IMR-90 (cell line): ENCODE data around the gene SEC24A. TPM values are rescaled to one million over a fixed set of nuclear protein-coding genes. Genes with fewer than 3 reads are reported as not detected.
"Not testable (repeated sequence)": the region's sequence is repeated elsewhere in the genome, so short reads cannot be mapped to it uniquely, and the experiment has no call there.

ENCODE experiments used
- ATAC-seq: fragments of 200-7000 bp; cut with Tn5 transposase; 2 replicates; pipeline ENCODE4 v1.9.1; 2020; ENCODE audit warnings: low read depth, mild to moderate bottlenecking, moderate library complexity
- BruUV-seq: library from RNA; stranded (reverse); fragments of 400-500 nt; replicated peaks from 2 replicates; lab custom pipeline; 2021; lab: Mats Ljungman, UMichigan
- CTCF ChIA-PET: fragments of 300-600 bp; formaldehyde crosslinking; extraction: SDS; loops from one replicate; lab custom pipeline; 2021; ENCODE audit warnings: antibody characterized with exemption; lab: Yijun Ruan, JAX
- POLR2A ChIA-PET: fragments of 300-600 bp; sonication (Branson Sonifier 250); formaldehyde crosslinking; loops from one replicate; lab custom pipeline; 2022; ENCODE audit warnings: antibody characterized with exemption; ENCODE audit not compliant: unreplicated experiment; lab: Charles Lee
- DNase-seq: peaks from one replicate; pipeline ENCODE4 v3.0.0; 2013
- H2AFZ ChIP-seq: replicated peaks from 2 replicates; pipeline ENCODE3; 2013; ENCODE audit warnings: low read length, mild to moderate bottlenecking; ENCODE audit not compliant: poor library complexity
- H2AK5ac ChIP-seq: 2 replicates; pipeline ENCODE4 v1.6.1; 2013; ENCODE audit warnings: low read depth, low read length, inconsistent platforms
- H2AK9ac ChIP-seq: replicated peaks from 2 replicates; pipeline ENCODE3; 2013; ENCODE audit warnings: mild to moderate bottlenecking, low read depth, low read length, moderate library complexity; ENCODE audit not compliant: poor library complexity
- H2BK120ac ChIP-seq: 2 replicates; pipeline ENCODE4 v1.6.1; 2013; ENCODE audit warnings: low read depth, low read length, inconsistent platforms
- H2BK15ac ChIP-seq: 3 replicates; pipeline ENCODE4 v1.6.1; 2013; ENCODE audit warnings: low read depth, low read length, inconsistent platforms
- H2BK20ac ChIP-seq: 2 replicates; pipeline ENCODE4 v1.6.1; 2013; ENCODE audit warnings: low read depth, mild to moderate bottlenecking, inconsistent platforms, low read length, moderate library complexity
- H2BK5ac ChIP-seq: 2 replicates; pipeline ENCODE4 v1.6.1; 2013; ENCODE audit warnings: mild to moderate bottlenecking, low read depth, low read length, inconsistent platforms; ENCODE audit not compliant: poor library complexity, severe bottlenecking
- H3K14ac ChIP-seq: replicated peaks from 2 replicates; pipeline ENCODE4 v1.6.1; 2013; ENCODE audit warnings: low read depth, low read length, inconsistent platforms
- H3K18ac ChIP-seq: 2 replicates; pipeline ENCODE4 v1.6.1; 2013; ENCODE audit warnings: low read depth, low read length, control low read depth
- H3K23ac ChIP-seq: 2 replicates; pipeline ENCODE4 v1.6.1; 2013; ENCODE audit warnings: low read depth, low read length, inconsistent platforms
- H3K27ac ChIP-seq: 2 replicates; pipeline ENCODE4 v1.5.1; 2013; ENCODE audit warnings: mild to moderate bottlenecking, control low read depth, low read length; ENCODE audit not compliant: insufficient read depth
- H3K27me3 ChIP-seq: 2 replicates; pipeline ENCODE4 v1.6.1; 2013; ENCODE audit warnings: low read length; ENCODE audit not compliant: control insufficient read depth, insufficient read depth
- H3K36me3 ChIP-seq: 2 replicates; pipeline ENCODE4 v1.6.1; 2013; ENCODE audit warnings: low read length, mixed read lengths; ENCODE audit not compliant: control insufficient read depth, insufficient read depth
- H3K4ac ChIP-seq: 2 replicates; pipeline ENCODE4 v1.6.1; 2013; ENCODE audit warnings: low read depth, low read length, inconsistent platforms
- H3K4me1 ChIP-seq: 2 replicates; pipeline ENCODE4 v1.6.1; 2013; ENCODE audit warnings: low read length, mixed read lengths; ENCODE audit not compliant: control insufficient read depth, insufficient read depth
- H3K4me2 ChIP-seq: 2 replicates; pipeline ENCODE4 v1.6.1; 2013; ENCODE audit warnings: low read depth, mild to moderate bottlenecking, control low read depth, low read length, moderate library complexity
- H3K4me3 ChIP-seq: 2 replicates; pipeline ENCODE4 v1.5.1; 2013; ENCODE audit warnings: low read depth, mild to moderate bottlenecking, control low read depth, low read length, moderate library complexity; ENCODE audit not compliant: insufficient read depth
- H3K56ac ChIP-seq: 2 replicates; pipeline ENCODE4 v1.6.1; 2013; ENCODE audit warnings: low read length, inconsistent platforms; ENCODE audit not compliant: insufficient read depth; ENCODE audit errors: extremely low read depth
- H3K79me1 ChIP-seq, 2 experiments: 2 replicates each; pipeline ENCODE4 v1.6.1; 2013; ENCODE audit warnings: low read length in 2 of 2, inconsistent platforms in 1 of 2, low read depth in 1 of 2
- H3K9ac ChIP-seq: 2 replicates; pipeline ENCODE4 v1.6.1; 2013; ENCODE audit warnings: low read depth, low read length, control low read depth
- H3K9me1 ChIP-seq: 2 replicates; pipeline ENCODE4 v1.6.1; 2013; ENCODE audit warnings: low read length, inconsistent platforms; ENCODE audit not compliant: insufficient read depth
- H3K9me3 ChIP-seq: 2 replicates; pipeline ENCODE4 v1.6.1; 2013; ENCODE audit warnings: low read length; ENCODE audit not compliant: control insufficient read depth, insufficient read depth
- H4K20me1 ChIP-seq: 2 replicates; pipeline ENCODE4 v1.6.1; 2013; ENCODE audit warnings: low read length, inconsistent platforms; ENCODE audit not compliant: insufficient read depth
- H4K5ac ChIP-seq: 2 replicates; pipeline ENCODE4 v1.6.1; 2013; ENCODE audit warnings: mild to moderate bottlenecking, low read depth, low read length, control low read depth
- H4K8ac ChIP-seq, 2 experiments: 2 replicates each; pipeline ENCODE4 v1.6.1; 2013; ENCODE audit warnings: low read depth in 2 of 2, low read length in 2 of 2, control low read depth in 1 of 2, inconsistent platforms in 1 of 2
- H4K91ac ChIP-seq: 2 replicates; pipeline ENCODE4 v1.6.1; 2013; ENCODE audit warnings: low read depth, low read length, inconsistent platforms; ENCODE audit not compliant: insufficient read depth
- CEBPB ChIP-seq: IDR thresholded peaks from 2 replicates; pipeline ENCODE4 v1.6.1; 2012; ENCODE audit warnings: low read depth, low read length, improper control_type of control experiment
- WGBS, 2 experiments: methylation state at CpG; one replicate each; pipeline versions ENCODE4 v1.1.5 to v1.1.7; 2013; ENCODE audit warnings: missing lambda C conversion rate in 2 of 2; ENCODE audit not compliant: insufficient read length in 1 of 2; ENCODE audit errors: extremely low coverage in 2 of 2; 5-methylcytosine and 5-hydroxymethylcytosine counted together
- dilution Hi-C: fragments of 300-500 bp; cut with HindIII; formaldehyde crosslinking; loops from one replicate; pipeline ENCODE4 v1.14.3; 2018; ENCODE audit warnings: low sequenced_read_pairs; ENCODE audit not compliant: unreplicated experiment
- in situ Hi-C: fragments of 300-500 bp; cut with MboI; formaldehyde crosslinking; loops from 3 replicates; pipeline ENCODE4 v1.14.3; 2019; ENCODE audit warnings: low sequenced_read_pairs, inconsistent platforms, mixed read lengths
- intact Hi-C: fragments of 100-400 bp; cut with micrococcal nuclease; formaldehyde crosslinking; loops from 2 replicates; pipeline ENCODE4 v1.10.0; 2022
- polyA plus RNA-seq, 3 experiments: library from polyadenylated mRNA; depleted of rRNA; stranded (reverse); fragments of >200 nt; gene quantifications; 2 replicates each; pipeline ENCODE4 v1.2.3, GENCODE V29; 2012; ENCODE audit warnings: low replicate concordance in 1 of 3
- total RNA-seq: library from RNA; depleted of rRNA; stranded (reverse); fragments of >200 nt; gene quantifications from 2 replicates; pipeline ENCODE4 v1.2.3, GENCODE V29; 2012
- TF ChIP-seq, protein P1 (sequence below): fragments of 150-350 bp; IDR thresholded peaks from 2 replicates; pipeline ENCODE4 v1.6.1; 2016; ENCODE audit warnings: low read depth, mild to moderate bottlenecking, low read length, moderate library complexity, borderline replicate concordance

SEC24A gene
- total and polyA plus RNA-seq, 2 of the 4 experiments (the other 2 are of a cell fraction): 23.9 to 28.1 TPM

DNA sequence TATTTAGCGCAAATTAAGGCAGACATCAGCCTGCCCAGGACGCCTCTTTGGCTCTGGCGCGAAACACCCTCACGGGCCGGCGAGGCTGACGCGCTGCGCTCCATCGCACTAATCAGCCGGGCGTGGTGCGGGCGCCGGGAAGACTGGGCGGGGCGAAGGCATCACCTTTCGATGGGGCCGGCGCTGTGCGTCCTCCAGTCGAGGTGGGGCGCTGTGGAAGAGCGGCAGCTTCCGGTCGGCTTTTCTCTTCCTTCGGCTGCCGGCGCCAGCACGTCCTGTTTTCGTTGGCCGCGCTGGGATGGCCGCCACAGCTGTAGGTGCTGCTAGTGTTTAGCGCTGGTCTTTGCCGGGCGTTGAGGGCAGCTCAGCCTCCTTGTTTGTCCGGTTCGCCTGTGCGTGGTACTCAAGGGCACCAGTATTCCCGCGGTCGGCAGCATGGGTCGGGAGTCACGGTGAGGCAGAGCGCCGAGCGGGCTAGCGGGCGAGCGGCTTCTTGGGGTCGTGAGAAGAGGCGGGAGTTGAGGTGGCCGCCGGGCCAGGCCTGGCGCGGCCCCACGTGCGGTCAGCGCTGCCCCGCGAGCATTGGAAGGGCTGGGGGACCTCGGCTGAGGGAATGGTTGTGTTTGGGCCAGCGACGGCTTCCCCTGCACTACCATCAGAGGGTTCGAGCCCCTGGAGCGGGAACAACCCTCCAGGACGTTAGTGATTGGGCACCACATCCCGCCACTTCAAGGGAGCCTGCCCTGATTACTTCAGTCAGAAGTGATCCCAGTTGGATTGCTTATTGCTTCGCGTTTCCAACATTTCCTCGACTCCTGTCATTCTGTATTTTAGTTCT, 110.1 kb downstream of the SEC24A start, which contains the start of gene DDX46 (continued):
- TF ChIP-seq, protein P1, sequence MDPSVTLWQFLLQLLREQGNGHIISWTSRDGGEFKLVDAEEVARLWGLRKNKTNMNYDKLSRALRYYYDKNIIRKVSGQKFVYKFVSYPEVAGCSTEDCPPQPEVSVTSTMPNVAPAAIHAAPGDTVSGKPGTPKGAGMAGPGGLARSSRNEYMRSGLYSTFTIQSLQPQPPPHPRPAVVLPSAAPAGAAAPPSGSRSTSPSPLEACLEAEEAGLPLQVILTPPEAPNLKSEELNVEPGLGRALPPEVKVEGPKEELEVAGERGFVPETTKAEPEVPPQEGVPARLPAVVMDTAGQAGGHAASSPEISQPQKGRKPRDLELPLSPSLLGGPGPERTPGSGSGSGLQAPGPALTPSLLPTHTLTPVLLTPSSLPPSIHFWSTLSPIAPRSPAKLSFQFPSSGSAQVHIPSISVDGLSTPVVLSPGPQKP: no peak

DNA sequence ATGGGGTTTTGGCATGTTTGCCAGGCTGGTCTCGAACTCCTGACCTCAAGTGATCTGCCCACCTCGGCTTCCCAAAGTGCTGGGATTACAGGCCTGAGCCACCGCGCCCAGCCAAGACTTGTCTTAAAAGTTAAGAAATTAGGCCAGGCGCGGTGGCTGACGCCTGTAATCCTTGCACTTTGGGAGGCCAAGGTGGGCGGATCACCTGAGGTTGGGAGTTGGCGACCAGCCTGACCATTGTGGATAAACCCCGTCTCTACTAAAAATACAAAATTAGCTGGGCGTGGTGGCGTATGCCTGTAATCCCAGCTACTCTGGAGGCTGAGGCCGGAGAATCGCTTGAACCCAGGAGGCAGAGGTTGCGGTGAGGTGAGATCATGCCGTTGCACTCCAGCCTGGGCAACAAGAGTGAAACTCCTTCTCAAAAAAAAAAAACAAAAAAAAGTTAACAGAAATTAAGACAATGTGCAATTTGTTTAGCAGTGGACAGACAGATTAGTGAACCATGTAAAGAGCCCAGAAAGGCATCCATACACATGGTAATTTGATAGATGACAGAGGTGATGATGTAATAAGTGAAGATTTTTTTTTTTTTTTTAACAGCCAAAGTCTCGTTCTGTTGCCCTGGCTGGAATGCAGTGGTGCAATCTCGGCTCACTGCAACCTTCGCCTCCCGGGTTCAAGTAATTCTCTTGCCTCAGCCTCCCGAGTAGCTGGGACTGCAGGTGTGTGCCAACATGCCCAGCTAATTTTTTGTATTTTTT, 119.1 kb downstream of the SEC24A start:
- H3K4ac ChIP-seq, H3K23ac ChIP-seq, H3K56ac ChIP-seq, H2BK120ac ChIP-seq, H3K18ac ChIP-seq, POLR2A ChIA-PET, H3K4me2 ChIP-seq, ATAC-seq, H2BK20ac ChIP-seq, H2AK9ac ChIP-seq, H2BK15ac ChIP-seq, dilution Hi-C loops, in situ Hi-C loops, H3K14ac ChIP-seq, H3K9ac ChIP-seq, intact Hi-C loops, H3K9me3 ChIP-seq, BruUV-seq, H3K27ac ChIP-seq, H4K91ac ChIP-seq, H2AK5ac ChIP-seq, H3K4me1 ChIP-seq, H3K4me3 ChIP-seq, H4K5ac ChIP-seq, H3K9me1 ChIP-seq, H4K20me1 ChIP-seq, H4K8ac ChIP-seq, H2BK5ac ChIP-seq, H2AFZ ChIP-seq, H3K27me3 ChIP-seq: not testable (repeated sequence)
- 95% methylated on average over 4 of the region's 21 CpGs; no CpG with 5 or more reads in 1 of the 2 experiments for WGBS, 2 experiments
- CTCF ChIA-PET: interaction anchor here (0.6 to 1.1 kb wide), 3 partner anchors 10 to 11 kb away, joined by 3 read pairs; no protein-coding TSS in a partner anchor
- Histone ChIP-seq H3K36me3 (peaks cover 42% of the 10 kb centered on the region), H3K79me1 (peaks cover 18 to 24% of the 10 kb centered on the region in 2 experiments)
- TF ChIP-seq CEBPB: 0 out of 2 replicates have a peak, but pooled peaks have one; percentile 12
- peak; percentile 1 for DNase-seq
